K562 (cell line): ENCODE data around the gene DCAF8. TPM values are rescaled to one million over a fixed set of nuclear protein-coding genes. Genes with fewer than 3 reads are reported as not detected.

Source experiments
- CBX2 ChIP-seq: fragments of 200-600 bp; sonication (generic); IDR thresholded peaks from one replicate; pipeline ENCODE4 v1.6.1; 2012; ENCODE audit warnings: mild to moderate bottlenecking, low read length, inconsistent platforms; ENCODE audit not compliant: insufficient read depth, poor library complexity, severe bottlenecking
- CBX3 ChIP-seq, 2 experiments: IDR thresholded peaks; 1 replicate in 1 of 2; 2 replicates in 1 of 2; pipeline ENCODE4 v1.6.1; 2012; ENCODE audit warnings: inconsistent platforms in 2 of 2, low read length in 2 of 2, borderline replicate concordance in 1 of 2, control low read depth in 1 of 2
- CCNT2 ChIP-seq: IDR thresholded peaks from 2 replicates; pipeline ENCODE4 v1.6.1; 2011; ENCODE audit warnings: borderline replicate concordance, low read depth, mild to moderate bottlenecking, moderate library complexity, mixed read lengths, low read length; ENCODE audit not compliant: insufficient read length; ENCODE audit errors: extremely low read depth
- ELK3 ChIP-seq: fragments of 450-650 bp; formaldehyde crosslinking; IDR thresholded peaks from 2 replicates; pipeline ENCODE4 v1.4.0; 2020; ENCODE audit warnings: mild to moderate bottlenecking
- EP300 ChIP-seq: IDR thresholded peaks from 2 replicates; pipeline ENCODE4 v1.6.1; 2012; ENCODE audit warnings: low read length, improper control_type of control experiment
- ETS2 ChIP-seq: IDR thresholded peaks from 2 replicates; pipeline ENCODE4 v1.6.1; 2016; ENCODE audit warnings: borderline replicate concordance, missing genetic modification characterization, mild to moderate bottlenecking, moderate library complexity, missing compliant biosample characterization; ENCODE audit not compliant: poor library complexity, severe bottlenecking
- FOXP4 ChIP-seq: sonication (generic); formaldehyde crosslinking; IDR thresholded peaks from 2 replicates; pipeline ENCODE4 v1.8.0; 2022; ENCODE audit warnings: mild to moderate bottlenecking, missing genetic modification reagents, borderline replicate concordance
- GATAD2B ChIP-seq: fragments of 450-650 bp; IDR thresholded peaks from 2 replicates; pipeline ENCODE4 v1.6.1; 2017; ENCODE audit warnings: mild to moderate bottlenecking, borderline replicate concordance
- HINFP ChIP-seq: fragments of 450-650 bp; conservative IDR thresholded peaks from 2 replicates; pipeline ENCODE4 v1.6.1; 2016; ENCODE audit warnings: missing genetic modification characterization, low read depth, mild to moderate bottlenecking, control low read depth, missing compliant biosample characterization
- MAZ ChIP-seq, 2 experiments: fragments of 450-650 bp in 1 of 2; sonication (generic) in 1 of 2; formaldehyde crosslinking; IDR thresholded peaks in 1 of 2; conservative IDR thresholded peaks in 1 of 2; 2 replicates each; pipeline versions ENCODE4 v1.4.0 to v1.5.0; 2020; ENCODE audit warnings: mild to moderate bottlenecking in 1 of 2, missing genetic modification reagents in 1 of 2
- PCBP1 ChIP-seq: fragments of 200-400 bp; formaldehyde crosslinking; IDR thresholded peaks from 2 replicates; pipeline ENCODE4 v1.6.1; 2018; ENCODE audit warnings: mild to moderate bottlenecking, low read depth, low read length; ENCODE audit not compliant: poor library complexity, severe bottlenecking
- RBM14 ChIP-seq: fragments of 200-400 bp; formaldehyde crosslinking; IDR thresholded peaks from 2 replicates; pipeline ENCODE4 v1.6.1; 2018; ENCODE audit warnings: low read depth, mild to moderate bottlenecking, low read length, moderate library complexity, borderline replicate concordance; ENCODE audit not compliant: insufficient read depth
- STAT6 ChIP-seq: sonication (generic); formaldehyde crosslinking; IDR thresholded peaks from 2 replicates; pipeline ENCODE4 v1.8.1; 2023; ENCODE audit warnings: mild to moderate bottlenecking, missing genetic modification reagents
- THAP7 ChIP-seq: fragments of 250-450 bp; sonication (Bioruptor Pico); IDR thresholded peaks from 2 replicates; pipeline ENCODE4 v1.5.0; 2021
- THRA ChIP-seq: fragments of 450-650 bp; IDR thresholded peaks from 2 replicates; pipeline ENCODE4 v1.6.1; 2017; ENCODE audit warnings: mild to moderate bottlenecking, moderate library complexity
- ZC3H4 ChIP-seq: sonication (generic); formaldehyde crosslinking; IDR thresholded peaks from 2 replicates; pipeline ENCODE4 v1.9.0; 2021; ENCODE audit warnings: missing genetic modification reagents, borderline replicate concordance
- polyA plus RNA-seq, 8 experiments: library from polyadenylated mRNA; depleted of rRNA in 4 of 8; stranded (reverse) in 5 of 8; unstranded in 3 of 8; fragments of >200 nt; fragmentation: Nextera tagmentation in 2 of 8; fragmentation: Illumina TruSeq in 1 of 8; extraction: Ambion mirVana in 2 of 8; extraction: Trizol in 1 of 8; gene quantifications; 2 replicates each; pipeline versions ENCODE4 v1.2.1 to v1.2.3, GENCODE V29; 2011 to 2014; ENCODE audit warnings: inconsistent platforms in 1 of 8, missing spikeins in 1 of 8
- total RNA-seq, 7 experiments: library from RNA; depleted of rRNA in 6 of 7; stranded (reverse); fragments of >200 nt in 6 of 7; fragmentation: Illumina TruSeq in 2 of 7; extraction: Trizol in 2 of 7; gene quantifications; 2 replicates each; pipeline versions ENCODE4 v1.2.1 to v1.2.3, GENCODE V29; 2011 to 2021; ENCODE audit warnings: low replicate concordance in 1 of 7

Gene DCAF8
- total and polyA plus RNA-seq, 9 of the 15 experiments (the other 6 are each of a cell fraction or from before 2014, with no cell fraction given): 11.6 to 149 (median 81.3) TPM

GRCh38 chr1:160284782-160285344 lies 22.5 kb upstream of the DCAF8 start, which contains the start of gene PEX19 (continued):
- no peak for TF ChIP-seq PCBP1
- no peak for TF ChIP-seq THAP7 (CRISPR knock-in tag)
- no peak for TF ChIP-seq HINFP (tag)
- TF ChIP-seq THRA: no peak
- no peak for TF ChIP-seq ELK3
- peak; percentile 17; the same call in 1 of the 2 replicates for TF ChIP-seq EP300
- peak; percentile 24 for TF ChIP-seq CCNT2
- TF ChIP-seq ETS2: no peak
- peak in 1 of 2 experiments; percentile 13; a peak in 1 of 3 replicates for TF ChIP-seq CBX3 (IDR thresholded peaks at IDR 0.05; ENCODE audit: borderline replicate concordance in 1 of 2, low read length in 2 of 2)
- peak; percentile 35 to 72; a peak in 2 of 4 replicates for TF ChIP-seq MAZ (CRISPR knock-in tag; conservative IDR thresholded peaks at IDR 0.05 in 1 of 2, IDR thresholded peaks at IDR 0.05 in 1 of 2)
- TF ChIP-seq STAT6 (CRISPR knock-in tag): no peak
- no peak for TF ChIP-seq FOXP4 (CRISPR knock-in tag)
- no peak for TF ChIP-seq GATAD2B
- no peak for TF ChIP-seq CBX2
- no peak for TF ChIP-seq ZC3H4 (CRISPR knock-in tag)
- TF ChIP-seq RBM14: no peak
